Panc1 (cell line): ENCODE data around the gene MAPK7.

Source experiments
- CTCF ChIP-seq: fragments of 450-650 bp; IDR thresholded peaks from 2 replicates; pipeline ENCODE4 v1.5.1; 2017; ENCODE audit warnings: mild to moderate bottlenecking
- POLR2AphosphoS5 ChIP-seq: IDR thresholded peaks from 2 replicates; pipeline ENCODE4 v1.6.1; 2012; ENCODE audit warnings: mild to moderate bottlenecking, low read depth, low read length, moderate library complexity
- TF ChIP-seq, protein P1 (sequence below), 2 experiments: IDR thresholded peaks; 2 replicates each; pipeline ENCODE4 v1.6.1; 2011 to 2012; ENCODE audit warnings: low read depth in 2 of 2, control low read depth in 1 of 2, low read length in 1 of 2, mild to moderate bottlenecking in 1 of 2, moderate library complexity in 1 of 2; ENCODE audit not compliant: insufficient read depth in 1 of 2

DNA sequence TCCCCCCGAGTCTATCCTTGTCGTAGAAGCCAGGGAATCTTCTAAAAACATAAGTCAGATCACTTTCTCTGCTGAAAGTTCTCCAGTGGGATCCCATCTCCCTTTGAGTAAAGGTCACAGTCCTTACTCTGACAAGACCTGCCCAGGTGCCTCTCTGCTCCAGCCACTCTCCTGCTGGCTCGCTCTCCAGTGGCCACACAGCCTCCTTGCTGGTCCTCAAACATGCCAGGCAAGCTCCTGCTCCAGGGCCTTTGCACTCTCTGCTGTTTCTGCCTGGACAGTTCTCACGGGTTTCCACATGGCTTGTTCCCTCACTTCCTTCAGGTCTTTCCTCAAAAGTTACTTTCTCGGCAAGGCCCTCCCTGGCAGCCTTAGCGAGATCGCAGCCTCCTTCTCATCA, 19.1 kb upstream of the MAPK7 start:
- no peak for TF ChIP-seq CTCF
- TF ChIP-seq, protein P1, sequence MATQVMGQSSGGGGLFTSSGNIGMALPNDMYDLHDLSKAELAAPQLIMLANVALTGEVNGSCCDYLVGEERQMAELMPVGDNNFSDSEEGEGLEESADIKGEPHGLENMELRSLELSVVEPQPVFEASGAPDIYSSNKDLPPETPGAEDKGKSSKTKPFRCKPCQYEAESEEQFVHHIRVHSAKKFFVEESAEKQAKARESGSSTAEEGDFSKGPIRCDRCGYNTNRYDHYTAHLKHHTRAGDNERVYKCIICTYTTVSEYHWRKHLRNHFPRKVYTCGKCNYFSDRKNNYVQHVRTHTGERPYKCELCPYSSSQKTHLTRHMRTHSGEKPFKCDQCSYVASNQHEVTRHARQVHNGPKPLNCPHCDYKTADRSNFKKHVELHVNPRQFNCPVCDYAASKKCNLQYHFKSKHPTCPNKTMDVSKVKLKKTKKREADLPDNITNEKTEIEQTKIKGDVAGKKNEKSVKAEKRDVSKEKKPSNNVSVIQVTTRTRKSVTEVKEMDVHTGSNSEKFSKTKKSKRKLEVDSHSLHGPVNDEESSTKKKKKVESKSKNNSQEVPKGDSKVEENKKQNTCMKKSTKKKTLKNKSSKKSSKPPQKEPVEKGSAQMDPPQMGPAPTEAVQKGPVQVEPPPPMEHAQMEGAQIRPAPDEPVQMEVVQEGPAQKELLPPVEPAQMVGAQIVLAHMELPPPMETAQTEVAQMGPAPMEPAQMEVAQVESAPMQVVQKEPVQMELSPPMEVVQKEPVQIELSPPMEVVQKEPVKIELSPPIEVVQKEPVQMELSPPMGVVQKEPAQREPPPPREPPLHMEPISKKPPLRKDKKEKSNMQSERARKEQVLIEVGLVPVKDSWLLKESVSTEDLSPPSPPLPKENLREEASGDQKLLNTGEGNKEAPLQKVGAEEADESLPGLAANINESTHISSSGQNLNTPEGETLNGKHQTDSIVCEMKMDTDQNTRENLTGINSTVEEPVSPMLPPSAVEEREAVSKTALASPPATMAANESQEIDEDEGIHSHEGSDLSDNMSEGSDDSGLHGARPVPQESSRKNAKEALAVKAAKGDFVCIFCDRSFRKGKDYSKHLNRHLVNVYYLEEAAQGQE (IDR thresholded peaks at IDR 0.05; ENCODE audit: insufficient read depth in 1 of 2, low read depth in 2 of 2, low read length in 1 of 2) = no peak
- TF ChIP-seq POLR2AphosphoS5 = no peak
